ENCODE data around the gene MTR.

MTR gene

DNA sequence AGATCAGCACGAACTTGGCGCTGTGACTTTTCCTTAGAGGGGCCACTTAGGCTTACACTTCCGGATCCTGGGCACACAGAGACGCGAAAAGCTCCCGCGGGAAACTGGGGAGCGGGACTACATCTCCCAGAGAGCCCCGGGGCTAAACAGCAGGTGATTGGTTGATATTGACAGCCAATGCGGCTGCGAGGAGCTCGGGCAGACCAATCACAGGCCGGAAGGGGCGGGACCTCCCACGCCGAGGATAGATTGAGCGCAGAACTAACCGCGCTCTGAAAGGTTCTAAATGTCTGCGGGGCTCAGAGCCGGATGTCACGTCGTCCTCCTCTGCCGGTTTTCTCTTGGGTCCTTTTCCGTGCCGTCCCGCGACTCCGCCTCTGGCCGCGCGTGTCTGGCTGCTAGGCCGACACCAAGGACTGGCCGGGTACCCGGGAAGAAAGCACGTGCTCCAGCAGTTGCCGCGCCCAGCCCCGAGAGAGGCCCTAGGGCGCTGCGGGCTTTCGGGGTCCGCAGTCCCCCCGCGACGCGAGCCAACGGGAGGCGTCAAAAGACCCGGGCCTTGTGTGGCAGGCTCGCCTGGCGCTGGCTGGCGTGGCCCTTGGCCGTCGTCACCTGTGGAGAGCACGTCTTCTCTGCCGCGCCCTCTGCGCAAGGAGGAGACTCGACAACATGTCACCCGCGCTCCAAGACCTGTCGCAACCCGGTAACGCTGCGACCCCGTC lies at the start of gene MTR:
TSS of gene MTR (plus strand) at position 258 of the 722 bp plus-strand sequence. CDS start at position 670, 412 bp downstream.
- peak; percentile 97 for DNase-seq

- DNase-seq: no peak
These were observed 48.3 kb upstream of the MTR start for GRCh38 chr1:236746785-236747184.

DNA sequence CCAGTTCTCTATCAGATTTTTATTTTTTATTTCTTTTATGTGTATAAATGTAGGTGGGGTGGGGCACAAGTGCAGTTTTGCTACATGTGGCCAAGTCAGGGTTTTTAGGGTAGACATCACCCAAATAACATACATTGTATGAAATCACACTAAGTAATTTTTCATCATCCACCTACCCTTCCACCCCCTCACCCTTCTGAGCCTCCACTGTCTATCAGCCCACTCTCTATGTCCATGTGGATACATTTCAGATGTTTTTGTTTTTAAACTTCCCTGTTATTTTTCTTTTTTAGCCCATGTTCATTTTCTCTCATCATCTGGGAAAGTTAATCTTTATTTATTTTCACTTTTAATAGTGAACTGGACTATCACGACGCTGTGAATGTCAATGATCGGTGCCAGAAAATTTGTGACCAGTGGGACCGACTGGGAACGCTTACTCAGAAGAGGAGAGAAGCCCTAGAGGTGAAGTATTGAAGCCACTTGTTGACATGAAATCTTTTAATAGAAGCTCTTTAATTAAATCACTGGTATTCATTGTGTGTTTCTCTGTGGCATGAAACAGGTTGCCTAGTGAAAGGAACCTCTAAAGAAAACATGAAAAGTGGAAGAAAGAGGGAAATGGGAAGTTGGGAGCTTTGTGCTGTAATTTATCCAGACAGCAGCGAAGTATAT lies 47.6 kb upstream of the MTR start:
- no peak for DNase-seq

- DNase-seq: no peak
These were observed 46.7 kb upstream of the MTR start for GRCh38 chr1:236748268-236748870.

- no peak for DNase-seq
These were observed 44.2 kb upstream of the MTR start for GRCh38 chr1:236750928-236751327.

- no peak for DNase-seq
These were observed 43.7 kb upstream of the MTR start for GRCh38 chr1:236751385-236751784.

GRCh38 chr1:236751935-236752334 lies 43.2 kb upstream of the MTR start:
- no peak for DNase-seq

- no peak for DNase-seq
These were observed 41.6 kb upstream of the MTR start for GRCh38 chr1:236753516-236753915.

GRCh38 chr1:236753964-236754363 lies 41.1 kb upstream of the MTR start:
- no peak for DNase-seq

- DNase-seq: no peak
These were observed 40.4 kb upstream of the MTR start for GRCh38 chr1:236754525-236755210.

DNA sequence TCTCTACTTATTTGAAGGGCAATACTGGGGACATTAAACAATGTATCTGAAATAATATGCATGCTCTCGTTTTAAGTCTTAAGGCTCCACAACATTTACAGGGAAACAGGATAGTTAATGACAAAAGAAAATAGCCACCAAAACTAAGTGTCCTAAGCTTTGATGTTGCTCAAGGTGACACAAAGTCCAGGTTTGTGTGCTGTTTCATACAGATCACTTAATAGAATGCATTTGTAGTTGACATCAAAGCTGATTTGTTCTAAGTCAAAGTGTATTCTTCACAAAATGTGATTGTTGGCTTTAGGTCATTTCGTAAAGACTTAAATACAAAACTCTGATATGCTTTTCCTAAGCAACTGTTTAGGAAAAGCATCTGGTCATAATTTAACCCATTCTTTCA lies 37.5 kb upstream of the MTR start:
- no peak for DNase-seq

- peak; percentile 53 for DNase-seq
These were observed 35.7 kb upstream of the MTR start for GRCh38 chr1:236759252-236759859.

DNA sequence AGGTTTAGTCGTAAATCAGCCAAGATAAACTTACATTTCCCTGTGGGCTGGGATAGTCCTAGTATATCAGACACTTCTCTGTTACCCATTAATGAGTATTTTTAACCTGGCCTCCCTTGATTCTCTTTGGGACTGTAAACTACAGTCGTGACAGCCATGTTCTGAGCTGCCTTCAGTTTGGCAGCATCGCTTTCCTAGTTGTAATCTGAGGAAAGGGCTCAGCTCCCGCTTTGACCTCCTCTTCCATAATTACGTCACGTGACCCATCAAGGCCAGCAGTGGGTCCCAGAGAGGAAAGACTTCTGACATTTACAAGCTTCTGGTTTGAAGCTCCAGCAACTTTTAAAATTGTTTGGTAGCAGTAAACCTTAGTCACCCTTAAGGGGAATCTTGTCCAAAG lies 34.6 kb upstream of the MTR start:
- no peak for DNase-seq

GRCh38 chr1:236760986-236761385 lies 34.1 kb upstream of the MTR start:
- no peak for DNase-seq

DNA sequence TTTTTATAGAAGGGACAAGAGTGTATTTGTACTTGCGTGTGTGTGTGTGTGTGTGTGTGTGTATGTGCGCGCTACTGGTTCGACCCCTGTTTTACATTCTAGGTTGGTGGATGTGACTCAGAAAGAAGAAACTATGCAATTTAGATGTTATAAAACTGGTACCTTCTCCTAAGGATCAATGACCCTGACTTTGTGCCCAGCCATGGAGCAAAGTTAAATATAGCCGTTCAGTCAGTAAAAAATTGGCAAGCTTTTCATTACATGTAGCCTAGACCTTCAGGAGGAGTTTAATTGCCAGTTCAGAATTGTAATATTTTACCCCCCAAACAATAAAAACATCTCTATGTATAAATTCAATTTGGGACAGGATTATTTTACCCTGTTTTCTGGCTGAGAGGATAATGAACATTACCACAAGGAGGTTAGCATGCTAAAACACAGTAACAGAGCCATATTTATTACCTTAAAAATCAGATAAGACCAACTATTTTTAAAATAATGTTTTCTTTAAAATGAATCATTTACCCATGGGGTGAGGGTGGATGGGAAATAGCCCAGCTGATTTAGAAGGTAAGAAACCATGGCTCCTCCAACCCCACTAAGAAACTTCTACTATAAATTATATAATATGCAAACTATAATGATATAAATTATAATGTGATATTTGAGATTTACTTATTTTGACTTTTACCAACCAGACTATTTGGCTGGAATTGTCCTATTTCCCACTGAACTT lies 33.5 kb upstream of the MTR start:
- no peak for DNase-seq

GRCh38 chr1:236762410-236762809 lies 32.7 kb upstream of the MTR start:
- no peak for DNase-seq

GRCh38 chr1:236765831-236766230 lies 29.3 kb upstream of the MTR start:
- no peak for DNase-seq

DNA sequence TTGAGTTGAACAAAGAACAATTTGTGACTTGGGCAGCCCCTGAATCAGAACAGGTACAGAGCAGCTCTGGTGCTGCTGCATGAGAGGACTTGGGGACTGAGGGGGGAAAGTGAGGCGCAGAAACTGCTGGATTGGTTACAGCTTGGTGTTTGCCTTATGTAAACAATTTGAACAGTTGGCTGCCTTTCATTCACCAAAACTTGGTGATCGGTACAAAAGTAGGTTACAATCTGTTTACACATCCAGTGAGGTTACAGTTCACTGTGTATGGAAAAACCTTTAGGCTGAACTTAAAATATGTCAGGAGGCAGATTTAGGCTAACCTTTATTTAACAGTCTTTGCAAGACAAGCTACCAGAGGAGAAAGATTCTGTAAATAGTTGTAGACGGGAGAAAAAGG lies 28.6 kb upstream of the MTR start:
- no peak for DNase-seq

GRCh38 chr1:236767276-236767675 lies 27.8 kb upstream of the MTR start:
- no peak for DNase-seq

GRCh38 chr1:236768601-236769000 lies 26.5 kb upstream of the MTR start:
- DNase-seq: no peak

GRCh38 chr1:236773919-236774318 lies 21.2 kb upstream of the MTR start:
- no peak for DNase-seq

DNA sequence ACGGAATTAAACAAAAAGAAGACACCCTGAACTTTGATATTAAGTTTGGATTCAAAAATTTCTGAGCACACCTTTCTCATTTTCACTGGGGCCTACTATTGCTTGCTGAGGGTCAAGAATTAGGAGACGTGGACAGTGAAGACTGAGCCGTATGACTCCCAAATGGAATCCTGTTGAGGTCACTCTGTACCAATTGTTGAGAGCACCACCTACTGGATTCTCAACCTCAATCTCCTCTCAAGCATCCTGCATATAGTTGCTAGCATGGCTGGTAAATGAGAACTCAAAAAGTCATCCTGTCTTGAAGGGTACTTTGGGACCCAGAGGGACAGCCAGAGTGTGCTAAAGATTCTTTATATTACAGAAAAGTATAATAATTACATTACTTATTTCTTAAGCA lies 20.2 kb upstream of the MTR start:
- DNase-seq: no peak

DNA sequence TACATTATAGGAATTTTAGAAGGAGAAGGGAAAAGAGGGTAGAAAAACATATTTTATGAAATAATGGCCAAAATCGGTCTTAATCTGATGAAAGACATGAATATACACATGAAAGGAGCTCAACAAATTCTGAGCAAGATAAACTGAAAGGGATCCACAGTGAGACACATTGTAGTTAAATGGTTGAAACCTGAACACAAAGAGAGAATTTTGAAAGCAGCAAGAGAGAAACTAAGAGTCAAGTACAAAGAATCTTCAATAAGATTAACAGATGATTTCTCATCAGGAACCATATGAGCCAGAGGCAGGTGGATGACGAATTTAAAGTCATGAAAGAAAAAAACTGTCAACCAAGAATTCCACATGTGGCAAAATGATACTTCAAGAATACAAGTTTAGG lies 15.8 kb upstream of the MTR start:
- DNase-seq: no peak
